HG03442 (cell line): ENCODE data around the gene C6orf136.

Experiments
- ATAC-seq: cut with Tn5 transposase; IDR thresholded peaks from one replicate; pipeline ENCODE4 v1.9.1; 2021; ENCODE audit warnings: mild to moderate bottlenecking, moderate library complexity; ENCODE audit not compliant: unreplicated experiment

C6orf136 gene

GRCh38 chr6:30686009-30686907 lies 39.3 kb downstream of the C6orf136 start, which contains the start of gene PPP1R18:
PPP1R18 (minus strand) TSS chr6:30686645; CDS start chr6:30686018, 627 bp downstream.
- no peak for ATAC-seq

GRCh38 chr6:30686908-30687658 lies 40.1 kb downstream of the C6orf136 start:
- peak; percentile 46 for ATAC-seq

GRCh38 chr6:30687659-30688431 lies 40.9 kb downstream of the C6orf136 start:
- ATAC-seq, result no peak

GRCh38 chr6:30688569-30688968 lies 41.6 kb downstream of the C6orf136 start:
- no peak for ATAC-seq

- no peak for ATAC-seq
Measured at GRCh38 chr6:30689022-30689865, 42.3 kb downstream of the C6orf136 start.

GRCh38 chr6:30689985-30690384 lies 43.1 kb downstream of the C6orf136 start:
- ATAC-seq, result no peak

GRCh38 chr6:30690403-30691207 lies 43.7 kb downstream of the C6orf136 start, which contains the start of gene NRM:
NRM (minus strand) TSS chr6:30690984; CDS start chr6:30690974, 10 bp downstream.
- peak; percentile 33 for ATAC-seq

GRCh38 chr6:30691208-30691847 lies 44.4 kb downstream of the C6orf136 start:
- ATAC-seq, result no peak

GRCh38 chr6:30696432-30696831 lies 49.5 kb downstream of the C6orf136 start:
- no peak for ATAC-seq

- ATAC-seq, result no peak
Measured at GRCh38 chr6:30700340-30700739, 53.4 kb downstream of the C6orf136 start.
